GM12874 (cell line): ENCODE measurements around the gene PPP1R10.

Experiments
- CTCF ChIP-seq: IDR thresholded peaks from 2 replicates; pipeline ENCODE4 v1.5.1; 2011; ENCODE audit warnings: low read depth, mild to moderate bottlenecking, control low read depth, low read length, moderate library complexity; ENCODE audit not compliant: insufficient read depth

Gene PPP1R10

GRCh38 chr6:30612213-30612612 is 4.8 kb downstream of the PPP1R10 start:
- TF ChIP-seq CTCF = no peak

- no peak for TF ChIP-seq CTCF
These were observed 5.2 kb downstream of the PPP1R10 start for GRCh38 chr6:30611856-30612194.

DNA sequence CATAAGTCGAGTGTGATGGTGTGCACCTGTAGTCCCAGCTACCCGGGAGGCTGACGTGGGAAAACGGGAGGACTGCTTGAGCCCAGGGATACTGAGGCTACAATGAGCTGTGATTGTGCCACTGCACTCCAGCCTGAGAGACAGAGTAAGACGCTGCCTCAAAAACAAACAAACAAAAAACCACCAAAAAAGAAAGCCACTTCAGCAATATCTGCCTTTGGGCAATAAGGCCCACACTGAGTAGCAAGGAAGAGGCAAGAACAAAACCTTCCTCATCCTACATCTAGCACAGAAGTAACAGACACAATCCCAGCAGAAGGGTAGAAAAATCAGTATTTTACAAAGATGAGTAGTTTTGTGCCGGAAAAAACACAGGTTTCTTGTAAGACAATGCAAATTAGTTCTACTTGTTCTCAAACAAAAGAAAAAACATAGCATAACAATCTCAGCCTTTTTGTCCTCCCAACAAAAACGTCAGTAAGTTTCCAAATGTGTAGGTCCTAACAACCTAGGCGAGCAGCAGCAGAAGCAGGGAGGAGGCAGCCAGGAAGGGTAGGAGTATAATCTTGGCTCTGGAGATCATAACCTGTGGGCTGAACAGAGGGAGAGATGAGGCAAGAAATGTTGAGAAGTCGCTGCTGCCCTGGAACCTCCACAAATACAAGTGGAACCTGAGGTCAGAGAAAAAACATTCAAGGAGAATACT is 5.7 kb downstream of the PPP1R10 start:
- no peak for TF ChIP-seq CTCF

- TF ChIP-seq CTCF = no peak
These were observed 7.0 kb downstream of the PPP1R10 start for GRCh38 chr6:30610065-30610464.

DNA sequence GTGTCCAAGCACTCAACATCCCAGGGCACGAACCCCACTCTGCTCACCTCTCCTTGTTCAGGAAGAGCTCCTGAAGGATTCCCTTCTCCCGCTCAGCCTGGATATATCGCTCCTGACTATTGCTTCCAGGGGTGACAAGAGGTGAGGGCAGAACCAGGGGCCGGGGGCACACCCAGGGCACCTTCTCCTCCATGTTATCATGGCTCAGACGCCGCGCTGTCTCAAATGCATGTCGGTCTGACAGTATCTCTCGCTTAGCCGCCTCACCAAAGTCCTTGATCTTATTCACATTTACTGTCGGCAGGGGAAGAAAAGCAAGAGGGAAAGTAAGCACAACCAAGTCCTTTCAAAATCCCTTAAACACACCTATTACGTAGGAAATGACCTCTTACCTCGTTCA is 13.1 kb downstream of the PPP1R10 start:
- no peak for TF ChIP-seq CTCF

GRCh38 chr6:30601815-30602641 is 15.0 kb downstream of the PPP1R10 start:
- TF ChIP-seq CTCF = no peak

DNA sequence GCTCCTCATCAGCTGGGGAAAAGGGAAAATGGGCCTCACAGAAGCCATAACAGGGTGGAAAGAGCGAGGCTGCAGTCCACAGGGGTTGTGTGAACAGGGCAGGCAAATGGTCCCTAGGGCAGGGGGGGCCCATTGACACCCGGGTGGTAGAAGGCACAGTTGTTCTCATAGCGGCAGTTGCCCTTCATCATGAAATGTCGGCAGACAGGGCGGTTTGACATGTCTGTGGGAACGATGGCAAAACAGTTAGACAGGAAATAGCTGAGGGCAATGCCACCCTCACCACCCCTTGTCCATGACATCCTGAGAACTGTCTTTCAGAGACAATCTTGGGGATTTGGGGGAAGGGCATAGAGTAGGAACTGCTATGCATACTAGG is 15.6 kb downstream of the PPP1R10 start:
- TF ChIP-seq CTCF = no peak
